Measurements from ENCODE around the gene SLC35G3.

- TF ChIP-seq ZNF70 (CRISPR knock-in tag; IDR thresholded peaks at IDR 0.05) (no peak), CSDC2 (CRISPR knock-in tag; IDR thresholded peaks at IDR 0.05) (no peak), ZFP3 (CRISPR knock-in tag; IDR thresholded peaks at IDR 0.05) (no peak), ZC3H10 (CRISPR knock-in tag; IDR thresholded peaks at IDR 0.05) (no peak), TOX (CRISPR knock-in tag; IDR thresholded peaks at IDR 0.05; ENCODE audit: borderline replicate concordance) (no peak), TSHZ2 (CRISPR knock-in tag; IDR thresholded peaks at IDR 0.05) (no peak), PATZ1 (CRISPR knock-in tag; IDR thresholded peaks at IDR 0.05; ENCODE audit: borderline replicate concordance) (no peak), ZFP30 (CRISPR knock-in tag; IDR thresholded peaks at IDR 0.05) (no peak), ZNF565 (CRISPR knock-in tag; conservative IDR thresholded peaks at IDR 0.05; ENCODE audit: low read depth) (no peak)
Measured at GRCh38 chr17:35176897-35177296, 17.3 kb downstream of the SLC35G3 start.
